Uterus (tissue), 4 donors: Measurements from ENCODE around the gene SPATA9. TPM values are rescaled to one million over a fixed set of nuclear protein-coding genes. Genes with fewer than 3 reads are reported as not detected.

Experiments
- DNase-seq, 2 donors: peaks; one replicate each; pipeline ENCODE4 v3.0.0-alpha.2; 2019 to 2020
- H3K27ac ChIP-seq, 2 donors: fragments of 200-600 bp; sonication (generic); 1 replicate in 1 of 2; 2 replicates in 1 of 2; pipeline ENCODE4 v1.5.1; 2016 to 2018
- H3K27me3 ChIP-seq, 2 donors: fragments of 200-600 bp; sonication (generic); one replicate each; pipeline ENCODE4 v1.5.1; 2018 to 2019; ENCODE audit warnings: control low read depth in 1 of 2
- H3K36me3 ChIP-seq, 2 donors: fragments of 200-600 bp; sonication (generic); one replicate each; pipeline ENCODE4 v1.5.1; 2019; ENCODE audit warnings: control low read depth in 1 of 2
- H3K4me1 ChIP-seq, 2 donors: fragments of 200-600 bp; sonication (generic); one replicate each; pipeline ENCODE4 v1.5.1; 2018 to 2019; ENCODE audit warnings: control low read depth in 1 of 2
- H3K4me3 ChIP-seq, 2 donors: fragments of 200-600 bp; sonication (generic); 1 replicate in 1 of 2; 2 replicates in 1 of 2; pipeline ENCODE4 v1.5.1; 2018 to 2019; ENCODE audit warnings: mild to moderate bottlenecking in 1 of 2
- H3K9me3 ChIP-seq, 2 donors: fragments of 200-600 bp; sonication (generic); one replicate each; pipeline ENCODE4 v1.5.1; 2019; ENCODE audit warnings: control low read depth in 1 of 2
- CTCF ChIP-seq, 4 experiments: fragments of 200-600 bp in 2 of 4; fragments of 450-650 bp in 2 of 4; sonication (generic) in 2 of 4; IDR thresholded peaks; one replicate each; pipeline ENCODE4 v1.5.1; 2016 to 2019; ENCODE audit warnings: antibody characterized with exemption in 4 of 4, mild to moderate bottlenecking in 2 of 4, moderate library complexity in 1 of 4
- POLR2A ChIP-seq, 2 donors: fragments of 450-650 bp; IDR thresholded peaks; one replicate each; pipeline ENCODE4 v1.6.1; 2016; ENCODE audit warnings: antibody characterized with exemption in 2 of 2, mild to moderate bottlenecking in 1 of 2, moderate library complexity in 1 of 2
- intact Hi-C: fragments of 100-400 bp; cut with DNase I; formaldehyde crosslinking; loops from one replicate; pipeline ENCODE4 v1.15.1; 2023; ENCODE audit warnings: low total_unique reads
- total RNA-seq, 4 donors: library from RNA; depleted of rRNA in 3 of 4; stranded (reverse); fragments of >200 nt in 3 of 4; gene quantifications; one replicate each; pipeline versions ENCODE4 v1.1.0 to v1.2.4, GENCODE V29; 2014 to 2023
- donor health status: DM: yes; HTN: yes; CAD: no.

The SPATA9 gene
- total RNA-seq, 4 donors from 2014 or later, result 0.34 to 1.6 TPM; not detected in 2

- Histone ChIP-seq H3K36me3 (no peaks in the 10 kb centered on the region), H3K27me3 (no peaks in the 10 kb centered on the region), H3K27ac (no peak overlapping the region), H3K4me1 (no peaks in the 10 kb centered on the region), H3K9me3 (no peaks in the 10 kb centered on the region), H3K4me3 (no peak overlapping the region)
- TF ChIP-seq CTCF (IDR thresholded peaks at IDR 0.05) (no peak), POLR2A (IDR thresholded peaks at IDR 0.05) (no peak)
- intact Hi-C loops, result no loop called here
- DNase-seq, result no peak
Observed at GRCh38 chr5:95686651-95687050, 3.9 kb upstream of the SPATA9 start.

GRCh38 chr5:95684361-95684760 is 1.6 kb upstream of the SPATA9 start:
- H3K9me3 ChIP-seq, result no peaks in the 10 kb centered on the region
- no peak overlapping the region for H3K4me3 ChIP-seq
- H3K27me3 ChIP-seq, result no peaks in the 10 kb centered on the region
- intact Hi-C loops, result no loop called here
- no peak for TF ChIP-seq POLR2A (IDR thresholded peaks at IDR 0.05)
- TF ChIP-seq CTCF (IDR thresholded peaks at IDR 0.05), result no peak
- H3K4me1 ChIP-seq, result no peaks in the 10 kb centered on the region
- no peaks in the 10 kb centered on the region for H3K36me3 ChIP-seq
- DNase-seq, result no peak
- no peak overlapping the region for H3K27ac ChIP-seq

GRCh38 chr5:95673081-95673480 is 9.7 kb downstream of the SPATA9 start:
- TF ChIP-seq POLR2A (IDR thresholded peaks at IDR 0.05), result no peak
- no peak for TF ChIP-seq CTCF (IDR thresholded peaks at IDR 0.05)
- Histone ChIP-seq H3K9me3 (no peaks in the 10 kb centered on the region), H3K27me3 (no peaks in the 10 kb centered on the region), H3K4me1 (no peaks in the 10 kb centered on the region), H3K27ac (no peak overlapping the region), H3K36me3 (no peaks in the 10 kb centered on the region), H3K4me3 (no peak overlapping the region)
- intact Hi-C loops, result no loop called here
- no peak for DNase-seq

- H3K27me3 ChIP-seq, result no peaks in the 10 kb centered on the region
- intact Hi-C loops, result no loop called here
- H3K9me3 ChIP-seq, result no peaks in the 10 kb centered on the region
- H3K36me3 ChIP-seq, result no peaks in the 10 kb centered on the region
- DNase-seq, result no peak
- no peak for TF ChIP-seq POLR2A (IDR thresholded peaks at IDR 0.05)
- TF ChIP-seq CTCF (IDR thresholded peaks at IDR 0.05), result no peak
- H3K4me3 ChIP-seq, result no peak overlapping the region
- no peaks in the 10 kb centered on the region for H3K4me1 ChIP-seq
- no peak overlapping the region for H3K27ac ChIP-seq
Observed at GRCh38 chr5:95672641-95673040, 10.2 kb downstream of the SPATA9 start.

GRCh38 chr5:95671826-95672225 is 11.0 kb downstream of the SPATA9 start:
- DNase-seq, result no peak
- TF ChIP-seq CTCF (IDR thresholded peaks at IDR 0.05) (no peak), POLR2A (IDR thresholded peaks at IDR 0.05) (no peak)
- intact Hi-C loops, result no loop called here

More at GRCh38 chr5:95671826-95672225, 11.0 kb downstream of the SPATA9 start:
- no peaks in the 10 kb centered on the region for H3K36me3 ChIP-seq
- no peak overlapping the region for H3K27ac ChIP-seq
- no peak overlapping the region for H3K4me3 ChIP-seq
- H3K4me1 ChIP-seq, result no peaks in the 10 kb centered on the region
- no peaks in the 10 kb centered on the region for H3K9me3 ChIP-seq
- H3K27me3 ChIP-seq, result no peaks in the 10 kb centered on the region
